PC-3 (cell line): ENCODE data around the gene HIGD1C. TPM values are rescaled to one million over a fixed set of nuclear protein-coding genes. Genes with fewer than 3 reads are reported as not detected.
"Not testable (repeated sequence)": the region's sequence is repeated elsewhere in the genome, so short reads cannot be mapped to it uniquely, and the experiment has no call there.

Experiments
- ATAC-seq: fragments of 200-7000 bp; cut with Tn5 transposase; 2 replicates; pipeline ENCODE4 v1.9.1; 2020; ENCODE audit warnings: mild to moderate bottlenecking, moderate library complexity
- BruUV-seq: library from RNA; stranded (reverse); fragments of 400-500 nt; replicated peaks from 2 replicates; lab custom pipeline; 2021; lab: Mats Ljungman, UMichigan
- CTCF ChIA-PET: fragments of 300-600 bp; sonication (Branson Sonifier 250); formaldehyde crosslinking; loops from one replicate; lab custom pipeline; 2022; ENCODE audit warnings: antibody characterized with exemption; lab: Charles Lee
- POLR2A ChIA-PET: fragments of 300-600 bp; sonication (Branson Sonifier 250); formaldehyde crosslinking; loops from one replicate; lab custom pipeline; 2022; ENCODE audit warnings: antibody characterized with exemption; ENCODE audit not compliant: unreplicated experiment; lab: Charles Lee
- DNase-seq: peaks from one replicate; pipeline ENCODE4 v3.0.0-alpha.2; 2015
- H2AFZ ChIP-seq: fragments of 300-600 bp; sonication (generic); 2 replicates; pipeline ENCODE4 v1.6.0; 2016; ENCODE audit warnings: antibody characterized with exemption, low read length
- H3F3A ChIP-seq: fragments of 300-600 bp; sonication (generic); one replicate; pipeline ENCODE4 v1.6.0; 2017; ENCODE audit warnings: antibody characterized with exemption, low read length, control low read depth, mild to moderate bottlenecking; ENCODE audit not compliant: unreplicated experiment
- H3K27ac ChIP-seq: fragments of 300-600 bp; sonication (generic); 2 replicates; pipeline ENCODE4 v1.5.1; 2016; ENCODE audit warnings: mild to moderate bottlenecking, low read length
- H3K27me3 ChIP-seq: fragments of 300-600 bp; sonication (generic); 2 replicates; pipeline ENCODE4 v1.6.1; 2016; ENCODE audit warnings: low read length, mixed read lengths
- H3K36me3 ChIP-seq: fragments of 300-600 bp; sonication (generic); 2 replicates; pipeline ENCODE4 v1.6.1; 2016; ENCODE audit warnings: low read depth, mixed run types, low read length, mixed read lengths
- H3K4me1 ChIP-seq: fragments of 300-600 bp; sonication (generic); 2 replicates; pipeline ENCODE4 v1.5.1; 2016; ENCODE audit warnings: low read length; ENCODE audit not compliant: insufficient read depth
- H3K4me2 ChIP-seq: fragments of 300-600 bp; sonication (generic); 2 replicates; pipeline ENCODE4 v1.6.0; 2016; ENCODE audit warnings: low read length
- H3K4me3 ChIP-seq: fragments of 300-600 bp; sonication (generic); 2 replicates; pipeline ENCODE4 v1.5.1; 2016; ENCODE audit warnings: mild to moderate bottlenecking, low read length, mixed read lengths
- H3K79me2 ChIP-seq: fragments of 300-600 bp; sonication (generic); 2 replicates; pipeline ENCODE4 v1.6.1; 2017; ENCODE audit warnings: low read length, mixed read lengths
- H3K9ac ChIP-seq: fragments of 300-600 bp; sonication (generic); 2 replicates; pipeline ENCODE4 v1.6.0; 2016; ENCODE audit warnings: mild to moderate bottlenecking, low read length
- H3K9me2 ChIP-seq: fragments of 300-600 bp; sonication (generic); replicated peaks from 2 replicates; pipeline ENCODE4 v1.6.1; 2016; ENCODE audit warnings: mixed run types, low read length, mixed read lengths
- H3K9me3 ChIP-seq: fragments of 300-600 bp; sonication (generic); 2 replicates; pipeline ENCODE4 v1.6.1; 2016; ENCODE audit warnings: low read length, mixed read lengths
- H4K20me1 ChIP-seq: fragments of 300-600 bp; sonication (generic); 2 replicates; pipeline ENCODE4 v1.6.1; 2016; ENCODE audit warnings: low read length, mixed read lengths
- EZH2 ChIP-seq: fragments of 300-600 bp; sonication (generic); IDR thresholded peaks from one replicate; pipeline ENCODE4 v1.6.1; 2017; ENCODE audit warnings: antibody characterized with exemption, mild to moderate bottlenecking, low read length; ENCODE audit not compliant: unreplicated experiment
- EZH2phosphoT487 ChIP-seq: fragments of 300-600 bp; sonication (generic); IDR thresholded peaks from 2 replicates; pipeline ENCODE4 v1.6.1; 2018; ENCODE audit warnings: mild to moderate bottlenecking, antibody characterized with exemption, low read length, borderline replicate concordance
- intact Hi-C: fragments of 100-400 bp; cut with micrococcal nuclease; formaldehyde crosslinking; loops from 2 replicates; pipeline ENCODE4 v1.9.0; 2023
- total RNA-seq: library from RNA; depleted of rRNA; stranded (reverse); fragments of >200 nt; gene quantifications from 2 replicates; pipeline ENCODE4 v1.2.3, GENCODE V29; 2014
- TF ChIP-seq, protein P1 (sequence below): fragments of 300-600 bp; sonication (generic); conservative IDR thresholded peaks from 2 replicates; pipeline ENCODE4 v1.5.1; 2017; ENCODE audit warnings: antibody characterized with exemption, low read depth, mild to moderate bottlenecking, low read length

HIGD1C gene
- total RNA-seq, 1 experiment from 2014 or later, result not detected

DNA sequence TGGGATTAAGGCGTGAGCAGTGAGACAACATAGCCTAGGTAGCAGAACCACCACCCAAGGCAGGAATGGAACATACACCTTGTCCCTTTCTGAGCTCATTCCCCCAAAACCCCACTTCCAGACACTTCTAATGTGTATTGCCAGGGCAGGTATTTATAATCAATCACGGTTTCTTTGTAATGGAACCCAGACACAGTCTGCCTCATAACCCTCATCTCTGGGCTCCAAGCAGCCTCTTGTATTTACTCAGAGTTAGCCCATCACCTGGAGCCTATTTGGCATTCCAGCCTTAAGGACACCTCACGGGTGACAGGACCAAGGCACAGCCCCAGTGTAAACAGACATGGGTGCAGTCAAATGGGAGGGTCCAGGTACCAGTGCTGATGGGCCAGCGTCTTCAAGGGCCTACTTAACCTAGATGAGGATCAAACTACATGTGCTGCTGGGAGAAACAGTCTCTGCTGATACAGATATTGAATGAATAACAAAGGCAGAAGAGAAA is 2.5 kb upstream of the HIGD1C start:
- BruUV-seq, result no TSS peak
- ChIA-PET POLR2A (no interaction called here), CTCF (no interaction called here)
- Histone ChIP-seq H4K20me1 (no peaks in the 10 kb centered on the region), H3K27ac (no peak overlapping the region), H3K4me2 (no peak overlapping the region), H2AFZ (no peak overlapping the region), H3F3A (no peaks in the 10 kb centered on the region), H3K36me3 (no peaks in the 10 kb centered on the region), H3K79me2 (no peaks in the 10 kb centered on the region), H3K9me2 (no peaks in the 10 kb centered on the region), H3K4me3 (no peak overlapping the region), H3K9me3 (no peaks in the 10 kb centered on the region), H3K27me3 (no peaks in the 10 kb centered on the region), H3K4me1 (no peaks in the 10 kb centered on the region), H3K9ac (no peak overlapping the region)
- ATAC-seq (no peak), DNase-seq (no peak)
- intact Hi-C loops, result no loop called here
- TF ChIP-seq EZH2 (no peak), EZH2phosphoT487 (no peak)
- TF ChIP-seq, protein P1, sequence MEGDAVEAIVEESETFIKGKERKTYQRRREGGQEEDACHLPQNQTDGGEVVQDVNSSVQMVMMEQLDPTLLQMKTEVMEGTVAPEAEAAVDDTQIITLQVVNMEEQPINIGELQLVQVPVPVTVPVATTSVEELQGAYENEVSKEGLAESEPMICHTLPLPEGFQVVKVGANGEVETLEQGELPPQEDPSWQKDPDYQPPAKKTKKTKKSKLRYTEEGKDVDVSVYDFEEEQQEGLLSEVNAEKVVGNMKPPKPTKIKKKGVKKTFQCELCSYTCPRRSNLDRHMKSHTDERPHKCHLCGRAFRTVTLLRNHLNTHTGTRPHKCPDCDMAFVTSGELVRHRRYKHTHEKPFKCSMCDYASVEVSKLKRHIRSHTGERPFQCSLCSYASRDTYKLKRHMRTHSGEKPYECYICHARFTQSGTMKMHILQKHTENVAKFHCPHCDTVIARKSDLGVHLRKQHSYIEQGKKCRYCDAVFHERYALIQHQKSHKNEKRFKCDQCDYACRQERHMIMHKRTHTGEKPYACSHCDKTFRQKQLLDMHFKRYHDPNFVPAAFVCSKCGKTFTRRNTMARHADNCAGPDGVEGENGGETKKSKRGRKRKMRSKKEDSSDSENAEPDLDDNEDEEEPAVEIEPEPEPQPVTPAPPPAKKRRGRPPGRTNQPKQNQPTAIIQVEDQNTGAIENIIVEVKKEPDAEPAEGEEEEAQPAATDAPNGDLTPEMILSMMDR, result no peak

DNA sequence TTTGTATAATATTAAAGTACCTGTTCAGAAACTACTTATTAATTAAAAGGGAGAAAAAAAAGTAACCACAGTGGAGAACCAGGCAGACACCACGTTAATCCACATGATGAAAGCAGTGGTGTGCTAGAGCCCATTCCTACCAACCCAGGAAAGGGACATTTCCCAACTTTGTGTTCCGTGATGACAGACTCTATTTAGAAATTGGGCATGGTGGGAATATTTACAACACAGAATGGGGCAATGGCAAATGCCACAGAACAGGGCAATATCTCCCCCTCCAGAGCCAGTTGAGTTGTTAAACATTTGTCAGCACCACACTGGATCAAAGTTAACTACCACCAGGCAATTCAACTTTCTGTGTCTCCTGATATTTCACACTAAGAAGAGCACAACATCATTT is 1.2 kb upstream of the HIGD1C start:
- Histone ChIP-seq H3F3A (no peaks in the 10 kb centered on the region), H3K9ac (no peak overlapping the region), H3K9me2 (no peaks in the 10 kb centered on the region), H3K79me2 (no peaks in the 10 kb centered on the region), H3K36me3 (no peaks in the 10 kb centered on the region), H3K27me3 (no peaks in the 10 kb centered on the region), H3K27ac (no peak overlapping the region), H2AFZ (no peak overlapping the region), H3K9me3 (no peaks in the 10 kb centered on the region), H3K4me3 (no peak overlapping the region), H3K4me1 (no peaks in the 10 kb centered on the region), H4K20me1 (no peaks in the 10 kb centered on the region), H3K4me2 (no peak overlapping the region)
- no TSS peak for BruUV-seq
- intact Hi-C loops, result no loop called here
- ATAC-seq (no peak), DNase-seq (no peak)
- ChIA-PET POLR2A (no interaction called here), CTCF (no interaction called here)
- TF ChIP-seq, protein P1, result no peak
- no peak for TF ChIP-seq EZH2phosphoT487
- no peak for TF ChIP-seq EZH2

DNA sequence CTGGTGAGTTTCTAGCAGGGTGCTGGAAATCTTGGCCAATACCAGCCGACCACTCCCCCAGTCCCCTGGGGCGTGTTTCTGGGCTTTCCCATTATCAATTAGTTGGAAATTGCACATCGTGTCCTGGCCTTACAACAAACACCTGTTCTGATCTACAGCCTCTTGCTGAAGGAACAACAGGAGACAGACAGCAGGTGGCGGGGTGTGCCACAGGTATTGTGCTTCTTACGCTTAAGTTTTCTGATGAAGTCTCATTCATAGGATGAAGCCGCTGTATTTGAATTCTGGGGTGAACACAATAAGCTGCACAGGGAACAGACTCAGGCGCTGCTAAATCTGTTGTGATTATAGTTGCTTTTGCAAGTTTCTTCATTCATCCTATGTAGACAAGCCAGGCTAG is 703 bp downstream of the HIGD1C start:
- intact Hi-C loops, result no loop called here
- H3K36me3 ChIP-seq, result no peaks in the 10 kb centered on the region
- POLR2A ChIA-PET, result no interaction called here
- no peaks in the 10 kb centered on the region for H3K4me1 ChIP-seq
- H3K9ac ChIP-seq, result no peak overlapping the region
- ATAC-seq (no peak), DNase-seq (no peak)
- no peak overlapping the region for H3K4me3 ChIP-seq
- CTCF ChIA-PET, result no interaction called here
- H3F3A ChIP-seq, result no peaks in the 10 kb centered on the region
- no peak for TF ChIP-seq EZH2phosphoT487
- no peak for TF ChIP-seq EZH2
- TF ChIP-seq, protein P1, result no peak
- H3K27me3 ChIP-seq, result no peaks in the 10 kb centered on the region
- H4K20me1 ChIP-seq, result no peaks in the 10 kb centered on the region
- no peak overlapping the region for H3K4me2 ChIP-seq
- H3K27ac ChIP-seq, result no peak overlapping the region
- H3K79me2 ChIP-seq, result no peaks in the 10 kb centered on the region
- H3K9me2 ChIP-seq, result no peaks in the 10 kb centered on the region
- no peaks in the 10 kb centered on the region for H3K9me3 ChIP-seq
- no TSS peak for BruUV-seq
- H2AFZ ChIP-seq, result no peak overlapping the region

DNA sequence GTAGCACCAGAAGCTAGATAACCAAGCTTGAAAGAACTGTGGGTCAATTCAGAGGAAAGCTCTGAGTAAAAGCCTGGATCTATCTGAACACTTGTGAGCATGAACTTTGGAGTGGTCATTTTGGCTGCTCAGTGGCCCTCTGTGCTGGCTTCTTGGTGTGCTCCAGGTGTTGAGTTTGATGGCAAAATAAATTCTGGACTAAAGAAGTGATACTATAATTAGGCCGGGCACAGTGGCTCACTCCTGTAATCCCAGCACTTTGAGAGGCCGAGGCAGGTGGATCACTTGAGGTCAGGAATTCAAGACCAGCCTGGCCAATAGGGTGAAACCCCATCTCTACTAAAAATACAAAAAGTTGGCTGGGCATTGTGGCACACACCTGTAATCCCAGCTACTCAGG is 2.4 kb downstream of the HIGD1C start:
- H3K9ac ChIP-seq, H3K9me2 ChIP-seq, H3K4me1 ChIP-seq, H2AFZ ChIP-seq, intact Hi-C loops, H3K4me2 ChIP-seq, H3K4me3 ChIP-seq, DNase-seq, H3K36me3 ChIP-seq, H3K27me3 ChIP-seq, ATAC-seq, CTCF ChIA-PET, H3K27ac ChIP-seq, H3K79me2 ChIP-seq, H3F3A ChIP-seq, H4K20me1 ChIP-seq, BruUV-seq, H3K9me3 ChIP-seq, POLR2A ChIA-PET: not testable (repeated sequence)
